Sigmoid colon (tissue), 7 donors: Measurements from ENCODE around the gene NHERF2. TPM values are rescaled to one million over a fixed set of nuclear protein-coding genes. Genes with fewer than 3 reads are reported as not detected.

Experiments
- DNase-seq: peaks from one replicate; pipeline ENCODE4 v3.0.0-alpha.2; 2019
- H3K27ac ChIP-seq, 4 donors: fragments of 200-600 bp; sonication (generic); one replicate each; pipeline ENCODE4 v1.5.1; 2016 to 2019; ENCODE audit warnings: mild to moderate bottlenecking in 1 of 4
- H3K27me3 ChIP-seq, 3 donors: fragments of 200-600 bp; sonication (generic); one replicate each; pipeline ENCODE4 v1.5.1; 2019; ENCODE audit warnings: mild to moderate bottlenecking in 1 of 3
- H3K36me3 ChIP-seq, 4 donors: fragments of 200-600 bp; sonication (generic); one replicate each; pipeline ENCODE4 v1.5.1; 2016 to 2019
- H3K4me1 ChIP-seq, 4 donors: fragments of 200-600 bp; sonication (generic); one replicate each; pipeline ENCODE4 v1.5.1; 2017 to 2019
- H3K4me3 ChIP-seq, 4 donors: fragments of 200-600 bp; sonication (generic); one replicate each; pipeline ENCODE4 v1.5.1; 2017 to 2019; ENCODE audit warnings: mild to moderate bottlenecking in 2 of 4, moderate library complexity in 1 of 4
- H3K9me3 ChIP-seq, 4 donors: fragments of 200-600 bp in 3 of 4; sonication (generic) in 3 of 4; one replicate each; pipeline versions ENCODE4 v1.5.1 to v1.6.1; 2013 to 2019
- EP300 ChIP-seq, 4 donors: sonication (generic); formaldehyde crosslinking; IDR thresholded peaks; one replicate each; pipeline ENCODE4 v1.6.1; 2017; ENCODE audit warnings: antibody characterized with exemption in 4 of 4
- POLR2A ChIP-seq, 2 donors: fragments of 450-650 bp; IDR thresholded peaks; one replicate each; pipeline ENCODE4 v1.6.1; 2016; ENCODE audit warnings: antibody characterized with exemption in 2 of 2, mild to moderate bottlenecking in 2 of 2, moderate library complexity in 2 of 2
- POLR2AphosphoS5 ChIP-seq, 4 donors: sonication (generic); formaldehyde crosslinking; IDR thresholded peaks; one replicate each; pipeline ENCODE4 v1.6.1; 2017; ENCODE audit warnings: antibody characterized with exemption in 4 of 4
- WGBS, 2 donors: extraction: QIAGEN DNeasy Blood & Tissue Kit; methylation state at CpG; one replicate each; pipeline ENCODE4 v1.1.7; 2013; 5-methylcytosine and 5-hydroxymethylcytosine counted together
- intact Hi-C: fragments of 100-400 bp; cut with DNase I; formaldehyde crosslinking; loops from one replicate; pipeline ENCODE4 v1.15.1; 2023
- polyA plus RNA-seq, 3 donors: library from polyadenylated mRNA; stranded (reverse); fragments of 200-250 nt; gene quantifications; one replicate each; pipeline ENCODE4 v1.2.3, GENCODE V29; 2013
- total RNA-seq, 4 donors: library from RNA; depleted of rRNA; stranded (reverse); fragments of >200 nt; gene quantifications; one replicate each; pipeline ENCODE4 v1.1.0, GENCODE V29; 2016
- TF ChIP-seq, protein P1 (sequence below), 4 experiments: fragments of 450-650 bp in 3 of 4; fragments of 200-600 bp in 1 of 4; IDR thresholded peaks; one replicate each; pipeline ENCODE4 v1.5.1; 2016 to 2019; ENCODE audit warnings: antibody characterized with exemption in 4 of 4, mild to moderate bottlenecking in 3 of 4, moderate library complexity in 2 of 4
- donor health status: healthy with polysubstance abuse.
- donor health status: Bipolar disorder and iron deficiency.
- donor health status: healthy.

NHERF2 gene
- total and polyA plus RNA-seq, 7 donors, result 23.5 to 105 (median 46.7) TPM

DNA sequence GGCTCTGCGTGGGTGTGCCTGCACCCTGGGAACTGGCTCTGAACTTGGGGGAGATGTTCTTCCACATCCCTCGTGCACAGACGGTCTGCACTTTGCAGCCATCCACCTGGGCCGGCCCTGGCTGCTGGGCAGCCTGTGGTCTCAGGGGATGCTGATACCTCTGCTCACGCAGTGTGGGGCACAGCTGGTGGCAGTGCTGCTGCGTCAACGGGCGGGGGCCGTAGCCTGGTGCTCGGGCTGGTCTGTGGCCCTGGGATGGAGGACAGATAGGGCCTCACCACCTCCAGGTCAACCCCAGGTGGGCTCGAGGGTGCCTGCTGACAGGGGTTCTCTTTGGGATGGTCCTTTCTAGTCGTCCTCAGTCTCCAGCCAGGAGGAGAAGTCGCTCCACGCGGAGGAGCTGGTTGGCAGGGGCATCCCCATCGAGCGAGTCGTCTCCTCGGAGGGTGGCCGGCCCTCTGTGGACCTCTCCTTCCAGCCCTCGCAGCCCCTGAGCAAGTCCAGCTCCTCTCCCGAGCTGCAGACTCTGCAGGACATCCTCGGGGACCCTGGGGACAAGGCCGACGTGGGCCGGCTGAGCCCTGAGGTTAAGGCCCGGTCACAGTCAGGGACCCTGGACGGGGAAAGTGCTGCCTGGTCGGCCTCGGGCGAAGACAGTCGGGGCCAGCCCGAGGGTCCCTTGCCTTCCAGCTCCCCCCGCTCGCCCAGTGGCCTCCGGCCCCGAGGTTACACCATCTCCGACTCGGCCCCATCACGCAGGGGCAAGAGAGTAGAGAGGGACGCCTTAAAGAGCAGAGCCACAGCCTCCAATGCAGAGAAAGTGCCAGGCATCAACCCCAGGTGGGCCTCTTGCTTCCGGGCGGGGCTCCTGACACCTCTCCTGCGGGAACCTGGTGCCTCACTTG is 57.4 kb downstream of the NHERF2 start:
- Histone ChIP-seq H3K9me3 (no peaks in the 10 kb centered on the region), H3K4me3 (no peak overlapping the region), H3K27ac (peak overlapping the region in 3 of 4 donors; percentile 42 to 61 (median 54)), H3K27me3 (no peaks in the 10 kb centered on the region), H3K36me3 (peaks cover 11 to 81% (median 36%) of the 10 kb centered on the region in 4 donors), H3K4me1 (peaks cover 0 to 27% (median 22%) of the 10 kb centered on the region in 4 donors)
- TF ChIP-seq POLR2A (IDR thresholded peaks at IDR 0.05), result no peak
- TF ChIP-seq, protein P1, sequence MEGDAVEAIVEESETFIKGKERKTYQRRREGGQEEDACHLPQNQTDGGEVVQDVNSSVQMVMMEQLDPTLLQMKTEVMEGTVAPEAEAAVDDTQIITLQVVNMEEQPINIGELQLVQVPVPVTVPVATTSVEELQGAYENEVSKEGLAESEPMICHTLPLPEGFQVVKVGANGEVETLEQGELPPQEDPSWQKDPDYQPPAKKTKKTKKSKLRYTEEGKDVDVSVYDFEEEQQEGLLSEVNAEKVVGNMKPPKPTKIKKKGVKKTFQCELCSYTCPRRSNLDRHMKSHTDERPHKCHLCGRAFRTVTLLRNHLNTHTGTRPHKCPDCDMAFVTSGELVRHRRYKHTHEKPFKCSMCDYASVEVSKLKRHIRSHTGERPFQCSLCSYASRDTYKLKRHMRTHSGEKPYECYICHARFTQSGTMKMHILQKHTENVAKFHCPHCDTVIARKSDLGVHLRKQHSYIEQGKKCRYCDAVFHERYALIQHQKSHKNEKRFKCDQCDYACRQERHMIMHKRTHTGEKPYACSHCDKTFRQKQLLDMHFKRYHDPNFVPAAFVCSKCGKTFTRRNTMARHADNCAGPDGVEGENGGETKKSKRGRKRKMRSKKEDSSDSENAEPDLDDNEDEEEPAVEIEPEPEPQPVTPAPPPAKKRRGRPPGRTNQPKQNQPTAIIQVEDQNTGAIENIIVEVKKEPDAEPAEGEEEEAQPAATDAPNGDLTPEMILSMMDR (IDR thresholded peaks at IDR 0.05), result no peak
- TF ChIP-seq EP300 (IDR thresholded peaks at IDR 0.05), result no peak
- TF ChIP-seq POLR2AphosphoS5 (IDR thresholded peaks at IDR 0.05), result no peak
- WGBS, 2 donors, result 95% methylated on average over 44 of the region's 44 CpGs
- no peak for DNase-seq
- intact Hi-C loops, result no loop called here

DNA sequence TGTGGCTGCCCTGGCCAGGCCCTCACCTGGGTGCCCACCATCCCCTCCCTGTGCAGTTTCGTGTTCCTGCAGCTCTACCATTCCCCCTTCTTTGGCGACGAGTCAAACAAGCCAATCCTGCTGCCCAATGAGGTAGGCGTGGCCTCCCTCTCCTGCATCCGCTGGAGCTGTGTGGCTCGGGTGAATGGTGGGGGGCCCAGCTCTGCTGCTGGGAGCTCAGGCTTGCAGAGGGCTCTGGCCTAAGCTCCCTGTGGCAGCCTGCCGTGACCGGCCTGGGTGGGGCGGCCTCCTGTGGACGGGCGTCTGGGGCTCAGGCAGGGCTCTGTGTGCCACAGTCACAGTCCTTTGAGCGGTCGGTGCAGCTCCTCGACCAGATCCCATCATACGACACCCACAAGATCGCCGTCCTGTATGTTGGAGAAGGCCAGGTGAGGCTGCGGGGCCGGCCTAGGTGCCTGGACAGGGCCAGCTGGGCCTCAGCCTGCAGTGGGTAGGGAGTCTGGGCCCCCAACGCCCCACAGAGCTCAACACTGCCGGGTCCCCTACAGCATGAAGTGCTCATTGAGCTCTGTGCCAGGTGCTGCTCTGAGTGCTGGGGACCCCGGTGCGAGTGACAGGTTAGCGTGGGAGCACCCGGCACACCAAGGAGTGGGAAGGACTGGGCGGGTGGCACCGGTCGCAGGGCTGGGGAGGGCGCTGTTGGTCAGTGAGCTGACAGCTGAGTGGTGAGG is 58.4 kb downstream of the NHERF2 start:
- WGBS, 2 donors, result 93 to 94% methylated on average over 29 of the region's 29 CpGs
- H3K27me3 ChIP-seq, result no peaks in the 10 kb centered on the region
- intact Hi-C loops, result no loop called here
- H3K27ac ChIP-seq, result peak overlapping the region in 3 of 4 donors; percentile 18 to 37 (median 26)
- H3K4me1 ChIP-seq, result peaks cover 0 to 27% (median 22%) of the 10 kb centered on the region in 4 donors
- H3K36me3 ChIP-seq, result peaks cover 11 to 81% (median 36%) of the 10 kb centered on the region in 4 donors
- no peak overlapping the region for H3K4me3 ChIP-seq
- no peak for DNase-seq
- TF ChIP-seq POLR2A (IDR thresholded peaks at IDR 0.05) (no peak), POLR2AphosphoS5 (IDR thresholded peaks at IDR 0.05) (peak in 1 of 4 donors; percentile 12), EP300 (IDR thresholded peaks at IDR 0.05) (no peak)
- TF ChIP-seq, protein P1 (IDR thresholded peaks at IDR 0.05), result no peak
- H3K9me3 ChIP-seq, result no peaks in the 10 kb centered on the region

DNA sequence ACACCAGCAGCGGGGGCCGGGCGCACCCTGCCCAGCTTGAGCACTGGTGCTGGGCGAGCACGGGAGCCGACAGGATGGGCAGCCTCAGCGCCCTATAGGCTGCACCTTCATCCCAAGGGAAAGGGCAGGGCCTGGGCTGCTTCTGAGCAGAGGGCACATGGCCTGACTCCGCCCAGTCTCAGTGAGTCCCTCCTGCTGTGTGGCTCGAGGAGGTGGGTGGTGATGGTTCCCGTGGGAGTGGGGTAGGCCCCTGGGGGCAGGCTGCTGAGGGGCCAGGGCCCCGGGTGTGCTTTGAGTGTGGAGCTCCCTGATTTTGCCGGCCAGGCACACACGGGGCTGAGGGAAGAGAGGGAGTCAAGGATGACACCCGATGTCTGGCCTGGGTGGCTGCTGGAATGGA is 59.0 kb downstream of the NHERF2 start:
- H3K4me3 ChIP-seq, result no peak overlapping the region
- TF ChIP-seq EP300 (IDR thresholded peaks at IDR 0.05) (no peak), POLR2AphosphoS5 (IDR thresholded peaks at IDR 0.05) (no peak), POLR2A (IDR thresholded peaks at IDR 0.05) (no peak)
- TF ChIP-seq, protein P1 (IDR thresholded peaks at IDR 0.05), result no peak
- peaks cover 16 to 82% (median 40%) of the 10 kb centered on the region in 4 donors for H3K36me3 ChIP-seq
- no peaks in the 10 kb centered on the region for H3K27me3 ChIP-seq
- 74 to 78% methylated on average over 14 of the region's 14 CpGs for WGBS, 2 donors
- peaks cover 0 to 27% (median 22%) of the 10 kb centered on the region in 4 donors for H3K4me1 ChIP-seq
- H3K9me3 ChIP-seq, result no peaks in the 10 kb centered on the region
- peak overlapping the region in 3 of 4 donors; percentile 18 to 37 (median 26) for H3K27ac ChIP-seq
- intact Hi-C loops, result no loop called here
- DNase-seq, result no peak

DNA sequence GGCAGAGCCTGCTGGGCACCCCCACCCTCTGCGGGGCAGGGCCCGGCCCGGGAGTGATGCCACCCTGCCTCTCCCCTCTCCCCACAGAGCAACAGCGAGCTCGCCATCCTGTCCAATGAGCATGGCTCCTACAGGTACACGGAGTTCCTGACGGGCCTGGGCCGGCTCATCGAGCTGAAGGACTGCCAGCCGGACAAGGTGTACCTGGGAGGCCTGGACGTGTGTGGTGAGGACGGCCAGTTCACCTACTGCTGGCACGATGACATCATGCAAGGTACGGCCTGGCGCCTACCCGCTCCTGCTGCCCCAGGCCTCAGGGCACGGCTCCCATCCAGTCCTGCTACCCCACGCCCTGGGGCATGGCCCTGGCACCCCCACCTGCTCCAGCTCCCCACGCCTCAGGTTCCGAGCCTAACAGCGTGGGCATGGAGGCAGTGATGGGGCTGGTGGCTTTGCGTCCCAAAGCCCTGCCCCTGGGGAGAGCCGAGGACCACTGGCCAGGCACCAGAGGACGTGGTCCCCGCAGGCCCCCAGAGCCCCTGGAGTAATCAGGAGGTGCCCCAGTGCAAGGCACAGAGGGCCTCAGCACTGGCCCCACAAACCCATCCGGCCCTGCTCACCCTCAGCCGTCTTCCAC is 59.5 kb downstream of the NHERF2 start:
- peak overlapping the region in 3 of 4 donors; percentile 18 to 37 (median 26) for H3K27ac ChIP-seq
- H3K36me3 ChIP-seq, result peaks cover 18 to 84% (median 42%) of the 10 kb centered on the region in 4 donors
- H3K27me3 ChIP-seq, result no peaks in the 10 kb centered on the region
- H3K4me1 ChIP-seq, result peaks cover 0 to 27% (median 22%) of the 10 kb centered on the region in 4 donors
- WGBS, 2 donors, result 93 to 95% methylated on average over 27 of the region's 27 CpGs
- intact Hi-C loops, result no loop called here
- no peak for DNase-seq
- TF ChIP-seq EP300 (IDR thresholded peaks at IDR 0.05) (no peak), POLR2AphosphoS5 (IDR thresholded peaks at IDR 0.05) (peak in 1 of 4 donors; percentile 26)
- no peaks in the 10 kb centered on the region for H3K9me3 ChIP-seq
- no peak overlapping the region for H3K4me3 ChIP-seq
